NCI-H2171 (cell line): ENCODE measurements around the gene HAUS1.
"Not testable (repeated sequence)": the region's sequence is repeated elsewhere in the genome, so short reads cannot be mapped to it uniquely, and the experiment has no call there.

Experiments
- DNase-seq: peaks from one replicate; lab custom pipeline; 2025; lab: John Stamatoyannopoulos, UW

HAUS1 gene

DNA sequence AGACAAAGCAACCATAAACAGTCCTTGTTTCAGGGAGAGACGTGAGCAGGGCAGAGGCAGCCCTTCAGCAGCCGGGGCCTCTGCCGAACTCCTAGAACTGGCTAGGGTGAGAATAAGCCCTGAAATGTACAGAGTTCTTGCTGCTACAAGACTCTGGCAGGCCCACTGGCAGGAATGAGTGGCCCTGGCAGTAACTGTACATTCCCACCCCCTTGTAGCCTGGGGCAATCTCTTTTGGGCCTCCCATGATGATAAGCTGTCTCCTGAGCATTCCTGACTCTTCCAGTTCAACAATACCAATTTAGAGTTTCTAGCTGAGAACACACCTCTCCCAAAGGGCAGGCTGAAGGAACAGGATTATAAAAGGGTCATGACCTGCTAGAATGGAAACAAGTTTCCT, 54.3 kb downstream of the HAUS1 start:
- no peak for DNase-seq

DNA sequence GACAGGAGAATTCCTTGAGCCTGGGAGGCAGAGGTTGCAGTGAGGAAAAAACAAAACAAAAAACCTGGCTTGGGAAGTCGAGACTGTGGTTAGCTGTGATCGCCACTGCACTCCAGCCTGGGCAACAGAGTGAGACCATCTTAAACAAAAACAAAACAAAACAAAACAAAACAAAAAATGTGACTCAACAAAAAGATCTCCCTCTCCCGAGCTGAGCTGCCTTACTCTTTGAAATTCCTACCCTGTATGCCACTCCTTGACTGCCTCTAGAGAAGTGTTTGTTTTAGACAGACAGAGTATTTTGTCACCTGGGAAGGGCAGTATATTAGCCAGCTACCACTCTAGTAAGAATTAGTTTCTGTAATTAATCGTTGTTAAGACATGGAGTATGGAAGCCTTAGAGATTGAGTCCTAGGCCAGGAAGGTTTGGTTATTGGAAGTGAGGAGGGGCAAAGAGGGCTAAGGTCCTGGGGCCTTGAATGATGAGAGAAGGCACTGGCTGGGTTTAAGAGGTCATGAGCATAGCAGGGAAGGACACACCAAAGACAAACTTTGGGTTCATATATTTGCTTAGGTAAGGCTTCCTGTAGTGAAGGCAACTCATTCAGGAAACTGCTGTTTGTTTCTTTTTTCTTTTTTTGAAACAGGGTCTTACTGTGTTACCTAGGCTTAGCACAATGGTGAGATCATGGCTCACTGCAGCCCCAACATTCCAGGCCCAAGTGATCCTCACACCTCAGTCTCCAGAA, 56.0 kb downstream of the HAUS1 start:
- no peak for DNase-seq

DNA sequence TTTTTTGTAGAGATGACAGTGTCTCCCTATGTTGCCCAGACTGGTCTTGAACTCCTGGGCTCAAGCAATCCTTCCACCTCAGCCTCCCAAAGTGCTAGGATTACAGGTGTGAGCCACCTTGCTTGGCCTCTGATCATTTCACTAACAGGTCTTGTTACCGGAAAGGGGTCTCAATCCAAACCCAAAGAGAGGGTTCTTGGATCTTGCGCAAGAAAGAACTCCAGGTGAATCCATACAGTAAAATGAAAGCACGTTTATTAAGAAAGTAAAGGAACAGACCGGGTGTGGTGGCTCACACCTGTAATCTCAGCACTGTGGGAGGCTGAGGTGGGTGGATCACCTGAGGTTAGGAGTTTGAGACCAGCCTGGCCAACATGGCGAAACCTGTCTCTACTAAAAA, 56.7 kb downstream of the HAUS1 start:
- not testable (repeated sequence) for DNase-seq

DNA sequence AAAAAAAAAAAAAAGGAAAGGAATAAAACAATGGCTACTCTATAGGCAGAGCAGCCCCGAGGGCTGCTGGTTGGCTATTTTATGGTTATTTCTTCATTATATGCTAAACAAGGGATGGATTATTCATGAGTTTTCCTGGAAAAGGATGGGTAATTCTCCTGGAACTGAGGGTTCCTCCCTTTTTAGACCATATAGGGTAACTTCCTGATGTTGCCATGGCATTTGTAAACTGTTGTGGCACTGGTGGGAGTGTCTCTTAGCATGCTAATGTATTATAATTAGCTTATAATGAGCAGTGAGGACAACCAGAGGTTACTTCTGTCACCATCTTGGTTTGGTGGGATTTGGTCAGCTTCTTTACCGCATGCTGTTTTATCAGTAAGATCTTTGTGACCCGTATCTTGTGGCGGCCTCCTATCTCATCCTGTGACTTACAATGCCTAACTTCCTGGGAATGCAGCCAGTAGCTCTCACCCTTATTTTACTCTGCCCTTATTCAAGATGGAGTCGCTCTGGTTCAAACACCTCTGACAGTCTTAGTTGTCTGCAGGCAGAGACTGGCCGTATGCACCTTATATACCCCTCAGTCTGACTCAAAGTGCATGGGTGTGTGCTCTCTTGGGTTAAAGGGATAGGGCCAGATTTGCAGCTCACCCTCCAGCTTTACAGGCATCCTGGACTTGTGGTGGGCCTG, 57.7 kb downstream of the HAUS1 start:
- DNase-seq, result no peak

DNA sequence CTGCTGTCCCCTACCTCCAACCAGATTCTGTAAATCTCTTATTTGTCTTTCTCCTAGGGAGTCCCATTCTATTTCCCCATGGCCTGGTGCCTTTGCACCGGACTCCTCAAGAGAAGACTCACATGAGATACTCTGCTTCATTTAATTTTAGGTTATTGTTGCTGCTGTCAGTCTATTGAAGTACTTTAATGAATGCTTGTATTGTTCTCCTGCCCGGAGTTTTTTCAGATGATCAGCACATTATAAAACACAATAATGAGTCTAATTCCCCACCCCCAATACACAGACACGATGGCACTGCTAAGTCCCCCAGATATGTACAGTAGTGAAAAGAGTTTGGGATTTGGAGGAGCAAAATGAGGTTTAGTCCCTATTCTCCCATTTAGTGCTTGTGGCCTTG, 58.9 kb downstream of the HAUS1 start:
- DNase-seq, result no peak

DNA sequence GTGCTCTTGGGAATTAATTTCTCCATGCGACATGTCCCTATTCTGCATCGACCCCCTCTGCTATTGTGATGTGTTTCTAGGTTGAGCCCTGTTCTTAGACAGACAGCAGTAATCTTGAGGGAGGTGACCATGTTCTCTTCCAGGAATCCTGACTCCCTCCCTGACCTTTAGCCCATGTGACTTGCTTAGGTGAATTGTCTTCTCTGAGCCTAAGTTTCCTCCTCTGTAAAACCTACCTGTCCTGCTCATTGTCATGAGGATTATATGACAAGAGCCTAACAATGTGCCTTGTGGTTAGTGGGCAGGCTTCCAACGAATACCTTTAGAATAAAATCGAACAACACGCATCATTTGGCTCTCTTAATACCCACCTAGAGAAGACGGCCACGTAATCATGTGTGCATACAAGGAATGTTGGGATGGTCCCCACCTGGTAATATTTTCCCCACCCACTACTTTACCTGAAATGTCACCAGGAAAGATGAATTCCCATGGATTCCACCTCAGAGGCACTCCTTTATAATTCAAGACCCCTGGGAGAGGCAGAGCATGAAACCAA, 59.8 kb downstream of the HAUS1 start:
- DNase-seq, result no peak

DNA sequence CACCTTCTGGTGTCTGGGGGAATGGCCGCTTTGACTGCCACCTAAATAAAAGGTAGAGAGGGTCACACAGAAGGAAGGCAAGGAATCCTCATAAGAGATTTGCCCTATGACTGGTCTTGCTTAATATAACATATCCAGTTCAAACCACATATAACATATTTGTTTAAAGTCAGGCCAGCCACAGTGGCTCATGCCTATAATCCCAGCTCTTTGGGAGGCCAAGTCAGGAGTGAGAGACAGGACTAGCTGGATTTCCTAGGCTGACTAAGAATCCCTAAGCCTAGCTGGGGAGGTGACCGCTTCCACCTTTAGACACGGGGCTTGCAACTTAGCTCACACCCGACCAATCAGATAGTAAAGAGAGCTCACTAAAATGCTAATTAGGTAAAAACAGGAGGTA, 60.3 kb downstream of the HAUS1 start:
- DNase-seq, result not testable (repeated sequence)

DNA sequence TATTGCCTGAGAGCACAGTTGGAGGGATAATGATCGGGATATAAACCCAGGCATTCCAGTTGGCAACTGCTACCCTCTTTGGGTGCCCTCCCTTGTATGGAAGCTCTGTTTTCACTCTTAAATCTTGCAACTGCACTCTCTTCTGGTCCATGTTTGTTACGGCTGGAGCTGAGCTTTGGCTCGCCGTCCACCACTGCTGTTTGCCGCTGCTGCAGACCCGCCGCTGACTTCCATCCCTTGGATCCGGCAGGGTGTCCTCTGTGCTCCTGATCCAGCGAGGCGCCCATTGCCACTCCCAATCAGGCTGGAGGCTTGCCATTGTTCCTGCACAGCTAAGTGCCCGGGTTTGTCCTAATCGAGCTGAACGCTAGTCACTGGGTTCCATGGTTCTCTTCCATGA, 60.7 kb downstream of the HAUS1 start:
- DNase-seq, result no peak

DNA sequence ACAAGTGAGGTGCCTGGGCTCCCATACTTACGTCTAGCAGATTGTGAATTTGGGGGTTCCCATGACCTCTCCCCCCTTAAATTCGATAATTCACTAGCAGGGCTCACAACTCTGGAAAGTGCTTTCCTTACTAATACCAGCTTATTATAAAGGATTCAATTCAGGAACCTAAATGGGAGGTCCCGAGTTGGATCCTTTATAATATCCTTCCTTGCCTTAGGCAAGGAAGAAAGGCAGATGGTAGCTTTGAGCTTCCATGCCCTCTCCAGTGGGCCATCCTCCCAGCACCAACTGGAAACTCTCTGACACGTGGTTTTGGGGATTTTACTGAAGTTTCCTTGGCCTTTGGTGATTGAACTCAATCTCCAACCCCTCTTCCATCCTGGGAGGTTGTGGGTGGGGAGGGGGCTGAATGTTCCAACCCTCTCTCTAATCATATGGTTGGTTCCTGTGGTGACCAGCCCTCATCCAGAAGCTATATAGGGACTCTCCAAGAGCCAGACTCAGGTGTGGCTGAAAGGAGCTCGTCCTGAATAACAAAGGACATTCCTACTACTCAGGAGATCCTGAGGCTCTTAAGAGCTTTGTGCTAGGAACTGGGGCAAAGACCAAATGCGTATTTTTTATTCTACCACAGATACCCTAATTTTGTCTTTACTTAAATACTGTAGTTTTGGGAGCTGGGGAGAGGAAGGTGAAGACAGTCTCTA, 62.2 kb downstream of the HAUS1 start:
- no peak for DNase-seq

DNA sequence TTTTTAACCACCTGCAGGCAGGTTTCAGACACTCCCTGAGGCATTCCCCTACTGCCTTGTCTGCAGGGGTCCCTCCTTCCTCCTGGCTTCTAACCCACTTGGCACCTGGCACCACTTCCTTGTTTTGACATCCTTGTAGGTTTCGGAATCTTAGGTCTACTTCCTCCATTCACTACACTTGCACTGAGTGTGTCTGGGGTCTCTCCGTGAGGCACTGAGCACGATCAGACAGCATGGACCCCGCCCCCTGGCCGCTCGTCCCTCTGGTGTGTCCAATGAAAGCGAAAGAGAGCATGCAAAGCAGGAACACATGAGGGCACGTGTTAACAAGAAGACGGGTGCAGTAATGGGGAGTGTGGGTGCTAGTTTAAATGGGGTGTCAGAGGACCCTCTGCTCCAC, 63.8 kb downstream of the HAUS1 start:
- DNase-seq, result no peak

DNA sequence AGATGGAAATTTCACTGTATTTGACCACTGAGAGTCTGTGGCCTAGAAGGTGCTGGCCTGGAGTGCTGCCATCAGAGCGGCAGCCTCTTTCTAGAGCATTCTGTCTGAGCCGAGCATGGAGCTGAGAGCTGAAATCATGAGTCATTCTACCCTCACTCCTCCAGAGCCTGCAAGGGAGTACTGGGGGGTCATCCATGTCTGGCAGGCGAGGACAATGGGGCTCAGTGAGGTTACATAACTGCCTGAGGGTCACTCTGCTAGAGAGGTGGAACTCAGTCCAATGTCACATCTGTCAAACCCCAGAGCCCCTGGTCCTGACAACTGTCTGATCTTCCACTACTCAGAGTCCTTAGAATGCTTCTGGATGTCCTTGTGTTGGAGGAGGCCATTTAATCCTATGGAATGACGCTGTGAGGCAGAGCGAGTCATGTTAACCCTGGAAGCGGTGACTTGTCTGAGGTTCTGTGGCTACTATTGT, 65.3 kb downstream of the HAUS1 start:
- no peak for DNase-seq

DNA sequence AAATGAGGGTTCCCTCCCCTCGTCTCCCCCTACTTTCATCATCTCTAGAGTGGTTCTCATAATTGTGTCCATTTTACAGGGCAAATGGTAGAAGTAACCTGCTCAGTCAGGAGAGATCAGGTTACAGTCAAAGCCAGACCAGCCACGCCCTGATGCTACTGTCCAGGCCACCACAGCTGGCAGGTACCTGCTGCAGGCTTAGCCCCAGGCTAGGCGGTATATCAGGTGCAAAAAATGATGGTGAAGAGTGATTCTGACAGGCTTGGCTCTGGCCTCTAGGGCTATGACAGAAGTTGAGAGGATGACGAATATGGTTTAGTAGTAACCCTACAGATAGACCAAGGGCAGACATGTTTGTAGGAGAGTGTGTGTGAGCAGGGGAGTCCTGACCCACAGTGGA, 67.1 kb downstream of the HAUS1 start:
- no peak for DNase-seq

DNA sequence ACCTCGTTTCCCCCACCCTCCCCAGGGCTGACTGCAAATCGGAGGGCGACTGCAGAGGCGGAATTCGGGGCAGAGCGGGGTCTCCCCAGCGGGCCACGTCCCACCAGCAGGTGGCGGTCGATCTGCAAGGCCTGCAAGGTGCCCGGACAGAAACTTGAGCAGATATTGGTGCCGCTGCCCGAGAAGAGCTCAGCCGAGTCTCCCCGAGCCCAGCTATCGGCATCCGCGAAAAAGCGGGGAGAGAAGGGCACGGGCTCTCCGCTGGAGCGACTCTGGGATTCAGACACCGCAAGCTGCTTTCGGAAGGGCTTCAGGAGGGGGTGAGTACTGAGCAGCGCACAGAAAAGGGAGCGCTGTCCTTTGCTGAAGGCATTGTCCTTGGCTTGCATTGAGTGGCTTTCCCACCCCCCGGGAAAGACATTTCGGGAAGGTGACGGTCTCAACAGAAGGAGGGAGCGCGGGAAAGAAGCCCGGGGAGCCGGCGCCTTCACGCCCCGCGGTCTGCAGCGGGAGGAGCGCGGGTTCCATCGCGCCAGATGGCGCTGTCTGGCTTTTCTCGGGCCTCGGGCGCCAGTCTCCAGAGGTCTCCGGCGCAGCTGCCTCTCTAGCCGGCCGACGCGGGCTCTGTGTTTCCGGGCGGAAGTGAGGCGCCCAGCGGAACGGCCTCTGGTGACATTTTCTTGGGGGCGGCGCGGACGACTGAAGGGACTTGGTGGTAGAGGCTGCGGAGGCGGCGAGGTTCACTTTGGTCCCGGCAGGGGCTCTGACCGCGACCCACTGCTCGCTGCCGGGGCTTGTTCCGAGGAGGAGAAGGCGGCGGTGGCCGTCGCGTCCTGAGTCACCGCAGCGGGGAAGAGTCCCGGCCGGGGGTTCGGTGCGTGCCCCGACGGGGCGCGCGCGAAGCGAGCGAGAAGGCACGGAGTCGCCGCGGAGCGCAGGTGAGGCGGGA, 69.5 kb downstream of the HAUS1 start:
- peak; percentile 91 for DNase-seq

DNA sequence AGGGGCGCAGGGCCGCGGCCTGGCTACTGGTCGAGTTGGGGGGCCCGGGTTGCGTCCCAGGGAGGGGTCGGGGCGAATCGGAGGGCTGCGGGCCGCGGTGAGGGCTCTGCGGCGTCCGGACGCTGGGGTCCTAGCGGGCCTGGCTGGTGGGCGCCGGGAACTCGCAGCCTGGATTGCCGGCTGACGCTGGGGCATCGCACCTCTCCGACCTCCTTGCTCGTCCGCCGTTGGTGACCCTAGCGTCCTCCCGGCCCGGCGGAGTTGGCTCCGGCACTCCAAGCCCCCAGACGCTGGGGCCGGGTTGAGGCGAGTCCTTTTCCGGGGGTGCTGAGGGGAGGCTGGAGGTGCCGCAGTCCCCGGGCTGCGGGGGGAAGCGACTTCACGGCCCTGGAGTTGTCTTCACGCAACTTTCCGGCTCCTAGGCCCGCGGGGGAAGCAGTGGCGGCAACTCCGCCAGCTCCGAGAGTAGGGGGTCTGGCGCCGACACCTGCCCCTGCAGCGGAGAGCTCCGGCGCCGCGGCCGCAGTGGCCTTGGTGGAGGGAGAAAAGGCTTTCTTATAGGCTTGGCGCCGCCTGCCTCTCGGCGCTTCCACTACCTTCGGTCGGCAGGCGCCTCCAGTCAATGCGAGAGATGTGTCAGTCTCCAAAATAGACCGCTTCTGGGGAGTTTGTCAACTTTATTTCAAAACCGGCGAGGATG, 70.3 kb downstream of the HAUS1 start:
- DNase-seq, result peak; percentile 23

DNA sequence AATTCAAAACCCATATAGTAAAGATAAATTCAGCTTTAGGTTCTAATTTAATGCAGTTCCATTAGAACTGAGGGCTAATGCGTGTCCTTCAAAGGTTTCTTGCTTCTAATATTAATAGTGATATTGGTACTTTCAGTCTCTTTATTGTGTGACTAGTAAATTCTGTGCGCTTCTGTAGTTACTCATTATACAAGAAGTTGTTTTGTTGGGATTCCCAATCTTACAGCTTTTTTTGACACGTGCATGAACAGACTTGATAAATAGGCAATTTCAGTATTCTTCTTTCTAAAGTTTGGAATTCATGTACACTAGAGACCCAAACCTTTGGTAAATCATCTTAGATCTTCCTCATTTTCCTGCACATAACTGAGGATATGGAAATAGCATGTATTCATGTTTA, 71.8 kb downstream of the HAUS1 start:
- DNase-seq, result no peak
